Brain microvascular endothelial cell (primary cell): ENCODE data around the gene ADORA2A.
"Not testable (repeated sequence)": the region's sequence is repeated elsewhere in the genome, so short reads cannot be mapped to it uniquely, and the experiment has no call there.

Source experiments
- DNase-seq: peaks from one replicate; pipeline ENCODE4 v3.0.0-alpha.2; 2020
- H3K27ac ChIP-seq: fragments of 250-450 bp; sonication (Bioruptor Pico); 2 replicates; pipeline ENCODE4 v1.5.1; 2020; ENCODE audit warnings: mild to moderate bottlenecking, moderate library complexity
- H3K27me3 ChIP-seq: fragments of 250-450 bp; sonication (Bioruptor Pico); replicated peaks from 2 replicates; pipeline ENCODE4 v1.5.1; 2020; ENCODE audit warnings: mild to moderate bottlenecking
- H3K36me3 ChIP-seq: fragments of 250-450 bp; sonication (Bioruptor Pico); replicated peaks from 2 replicates; pipeline ENCODE4 v1.5.1; 2020; ENCODE audit warnings: mild to moderate bottlenecking
- H3K4me3 ChIP-seq: 2 replicates; pipeline ENCODE4 v1.5.1; 2011; ENCODE audit warnings: low read depth, mild to moderate bottlenecking, control low read depth, low read length, moderate library complexity
- CTCF ChIP-seq: IDR thresholded peaks from 2 replicates; pipeline ENCODE4 v1.5.1; 2011; ENCODE audit warnings: low read depth, mild to moderate bottlenecking, moderate library complexity, low read length, control low read depth, inconsistent platforms; ENCODE audit errors: missing control alignments
- in situ Hi-C: cut with HindIII; loops from 2 replicates; pipeline ENCODE4 v1.10.0; 2017; ENCODE audit warnings: low sequenced_read_pairs, low pct_ligation_motif_present

Gene ADORA2A

GRCh38 chr22:24486501-24486921, 59.1 kb downstream of the ADORA2A start:
- peak; percentile 82 for DNase-seq
- in situ Hi-C loops, result no loop called here
- H3K4me3 ChIP-seq, result no peak overlapping the region
- no peaks in the 10 kb centered on the region for H3K27me3 ChIP-seq
- peak overlapping the region; percentile 1 for H3K27ac ChIP-seq
- no peaks in the 10 kb centered on the region for H3K36me3 ChIP-seq
- no peak for TF ChIP-seq CTCF

GRCh38 chr22:24489011-24489410, 61.6 kb downstream of the ADORA2A start:
- in situ Hi-C loops, result no loop called here
- H3K4me3 ChIP-seq, result no peak overlapping the region
- DNase-seq, result no peak
- TF ChIP-seq CTCF, result no peak
- H3K27ac ChIP-seq, result no peak overlapping the region
- no peaks in the 10 kb centered on the region for H3K27me3 ChIP-seq
- H3K36me3 ChIP-seq, result no peaks in the 10 kb centered on the region

GRCh38 chr22:24489434-24489833, 62.0 kb downstream of the ADORA2A start:
- H3K27me3 ChIP-seq, H3K36me3 ChIP-seq, DNase-seq, H3K27ac ChIP-seq, H3K4me3 ChIP-seq, in situ Hi-C loops: not testable (repeated sequence)
